GOT3 (cell line): Measurements from ENCODE around the gene LRCH1.

Source experiments
- DNase-seq: peaks from one replicate; lab custom pipeline; 2025; ENCODE audit warnings: mixed read lengths; lab: John Stamatoyannopoulos, UW

Gene LRCH1

GRCh38 chr13:46535002-46535401 is 18.0 kb upstream of the LRCH1 start:
- no peak for DNase-seq

GRCh38 chr13:46535825-46536224 is 17.1 kb upstream of the LRCH1 start:
- DNase-seq: no peak

GRCh38 chr13:46536341-46536740 is 16.6 kb upstream of the LRCH1 start:
- no peak for DNase-seq

- DNase-seq: no peak
Measured at GRCh38 chr13:46539231-46539630, 13.7 kb upstream of the LRCH1 start.

GRCh38 chr13:46541210-46541609 is 11.8 kb upstream of the LRCH1 start:
- no peak for DNase-seq

- no peak for DNase-seq
Measured at GRCh38 chr13:46542833-46543232, 10.1 kb upstream of the LRCH1 start.

GRCh38 chr13:46543287-46543686 is 9.7 kb upstream of the LRCH1 start:
- no peak for DNase-seq

- DNase-seq: no peak
Measured at GRCh38 chr13:46544208-46544607, 8.8 kb upstream of the LRCH1 start.

GRCh38 chr13:46544811-46545210 is 8.2 kb upstream of the LRCH1 start:
- no peak for DNase-seq

GRCh38 chr13:46546084-46546768 is 6.7 kb upstream of the LRCH1 start:
- no peak for DNase-seq

GRCh38 chr13:46550822-46551221 is 2.1 kb upstream of the LRCH1 start:
- no peak for DNase-seq

- DNase-seq: peak; percentile 13
Measured at GRCh38 chr13:46551410-46552302, 1.3 kb upstream of the LRCH1 start.

GRCh38 chr13:46552303-46552682 is 677 bp upstream of the LRCH1 start:
- no peak for DNase-seq

- DNase-seq: no peak
Measured at GRCh38 chr13:46553521-46553885, 533 bp downstream of the LRCH1 start.

- no peak for DNase-seq
Measured at GRCh38 chr13:46553886-46554858, 1.2 kb downstream of the LRCH1 start.

- DNase-seq: no peak
Measured at GRCh38 chr13:46554951-46555350, 2.0 kb downstream of the LRCH1 start.

- no peak for DNase-seq
Measured at GRCh38 chr13:46555722-46556417, 2.9 kb downstream of the LRCH1 start.

- no peak for DNase-seq
Measured at GRCh38 chr13:46556418-46556779, 3.4 kb downstream of the LRCH1 start.

GRCh38 chr13:46559272-46559805 is 6.4 kb downstream of the LRCH1 start:
- no peak for DNase-seq

- no peak for DNase-seq
Measured at GRCh38 chr13:46560778-46561177, 7.8 kb downstream of the LRCH1 start.

- no peak for DNase-seq
Measured at GRCh38 chr13:46561286-46561685, 8.3 kb downstream of the LRCH1 start.
